Measurements from ENCODE around the gene SRM.
"Not testable (repeated sequence)": the region's sequence is repeated elsewhere in the genome, so short reads cannot be mapped to it uniquely, and the experiment has no call there.

SRM gene

DNA sequence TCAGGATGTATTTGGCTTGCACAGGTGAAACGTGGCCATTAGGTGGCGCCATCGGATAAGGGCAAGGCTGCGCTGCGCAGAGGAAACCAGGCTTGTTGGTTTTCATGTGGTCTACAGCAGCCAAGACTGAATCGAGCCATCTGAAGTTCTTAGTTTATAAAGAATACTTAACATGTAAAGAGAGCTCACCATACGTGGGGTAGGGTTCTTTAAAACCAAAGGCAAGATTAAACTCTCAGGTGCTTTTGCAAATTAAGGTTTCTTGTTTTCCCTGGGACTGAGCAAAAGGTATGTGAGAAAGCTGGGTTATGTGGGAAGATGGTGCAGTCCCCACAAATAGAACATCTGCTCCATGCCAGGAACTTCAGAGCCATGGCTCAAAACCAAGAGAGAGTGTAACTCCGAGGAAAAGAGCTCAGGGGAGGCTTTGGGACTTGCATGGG is 22.1 kb downstream of the SRM start:
- no peak for TF ChIP-seq EZH2 (IDR thresholded peaks at IDR 0.05; ENCODE audit: borderline replicate concordance, low read length)
- TF ChIP-seq, protein P1, sequence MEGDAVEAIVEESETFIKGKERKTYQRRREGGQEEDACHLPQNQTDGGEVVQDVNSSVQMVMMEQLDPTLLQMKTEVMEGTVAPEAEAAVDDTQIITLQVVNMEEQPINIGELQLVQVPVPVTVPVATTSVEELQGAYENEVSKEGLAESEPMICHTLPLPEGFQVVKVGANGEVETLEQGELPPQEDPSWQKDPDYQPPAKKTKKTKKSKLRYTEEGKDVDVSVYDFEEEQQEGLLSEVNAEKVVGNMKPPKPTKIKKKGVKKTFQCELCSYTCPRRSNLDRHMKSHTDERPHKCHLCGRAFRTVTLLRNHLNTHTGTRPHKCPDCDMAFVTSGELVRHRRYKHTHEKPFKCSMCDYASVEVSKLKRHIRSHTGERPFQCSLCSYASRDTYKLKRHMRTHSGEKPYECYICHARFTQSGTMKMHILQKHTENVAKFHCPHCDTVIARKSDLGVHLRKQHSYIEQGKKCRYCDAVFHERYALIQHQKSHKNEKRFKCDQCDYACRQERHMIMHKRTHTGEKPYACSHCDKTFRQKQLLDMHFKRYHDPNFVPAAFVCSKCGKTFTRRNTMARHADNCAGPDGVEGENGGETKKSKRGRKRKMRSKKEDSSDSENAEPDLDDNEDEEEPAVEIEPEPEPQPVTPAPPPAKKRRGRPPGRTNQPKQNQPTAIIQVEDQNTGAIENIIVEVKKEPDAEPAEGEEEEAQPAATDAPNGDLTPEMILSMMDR (IDR thresholded peaks at IDR 0.05; ENCODE audit: low read length): peak; percentile 99
- Histone ChIP-seq H4K20me1 (ENCODE audit: insufficient read depth, low read length) (no peaks in the 10 kb centered on the region), H3K4me2 (ENCODE audit: low read length) (no peak overlapping the region), H3K9me3 (ENCODE audit: low read length) (no peaks in the 10 kb centered on the region), H3K79me2 (ENCODE audit: insufficient read depth, low read length) (no peaks in the 10 kb centered on the region), H3K4me1 (ENCODE audit: insufficient read depth, low read length, severe bottlenecking) (no peaks in the 10 kb centered on the region), H3F3A (ENCODE audit: insufficient read depth, low read length) (no peaks in the 10 kb centered on the region), H3K9ac (ENCODE audit: low read length) (no peak overlapping the region), H2AFZ (ENCODE audit: low read length) (no peak overlapping the region), H3K27ac (ENCODE audit: low read depth, low read length, poor library complexity, severe bottlenecking) (no peak overlapping the region), H3K9me2 (ENCODE audit: low read depth, low read length) (no peaks in the 10 kb centered on the region), H3K4me3 (ENCODE audit: low read depth, low read length, poor library complexity, severe bottlenecking) (no peak overlapping the region), H3K36me3 (ENCODE audit: insufficient read depth, low read length) (no peaks in the 10 kb centered on the region), H3K27me3 (ENCODE audit: insufficient read depth, low read length) (no peaks in the 10 kb centered on the region)

GRCh38 chr1:11037019-11037739 is 22.6 kb downstream of the SRM start:
- H3K4me2 ChIP-seq (ENCODE audit: low read length); H4K20me1 ChIP-seq (ENCODE audit: insufficient read depth, low read length); H3K27me3 ChIP-seq (ENCODE audit: insufficient read depth, low read length); H3F3A ChIP-seq (ENCODE audit: insufficient read depth, low read length); H3K79me2 ChIP-seq (ENCODE audit: insufficient read depth, low read length); H3K36me3 ChIP-seq (ENCODE audit: insufficient read depth, low read length); H3K9ac ChIP-seq (ENCODE audit: low read length); H3K4me1 ChIP-seq (ENCODE audit: insufficient read depth, low read length, severe bottlenecking); H2AFZ ChIP-seq (ENCODE audit: low read length); H3K27ac ChIP-seq (ENCODE audit: low read depth, low read length, poor library complexity, severe bottlenecking); H3K9me3 ChIP-seq (ENCODE audit: low read length); H3K4me3 ChIP-seq (ENCODE audit: low read depth, low read length, poor library complexity, severe bottlenecking); H3K9me2 ChIP-seq (ENCODE audit: low read depth, low read length): not testable (repeated sequence)

GRCh38 chr1:11031624-11032262 is 28.1 kb downstream of the SRM start:
- Histone ChIP-seq H3K27ac (ENCODE audit: low read depth, low read length, poor library complexity, severe bottlenecking) (no peak overlapping the region), H3F3A (ENCODE audit: insufficient read depth, low read length) (no peaks in the 10 kb centered on the region), H3K27me3 (ENCODE audit: insufficient read depth, low read length) (no peaks in the 10 kb centered on the region), H3K79me2 (ENCODE audit: insufficient read depth, low read length) (no peaks in the 10 kb centered on the region), H3K9me3 (ENCODE audit: low read length) (no peaks in the 10 kb centered on the region), H3K4me1 (ENCODE audit: insufficient read depth, low read length, severe bottlenecking) (no peaks in the 10 kb centered on the region), H3K4me3 (ENCODE audit: low read depth, low read length, poor library complexity, severe bottlenecking) (no peak overlapping the region), H3K9ac (ENCODE audit: low read length) (no peak overlapping the region), H4K20me1 (ENCODE audit: insufficient read depth, low read length) (no peaks in the 10 kb centered on the region), H3K36me3 (ENCODE audit: insufficient read depth, low read length) (peaks cover 22% of the 10 kb centered on the region), H3K9me2 (ENCODE audit: low read depth, low read length) (no peaks in the 10 kb centered on the region), H2AFZ (ENCODE audit: low read length) (no peak overlapping the region), H3K4me2 (ENCODE audit: low read length) (no peak overlapping the region)
- TF ChIP-seq, protein P1 (IDR thresholded peaks at IDR 0.05; ENCODE audit: low read length): no peak
- no peak for TF ChIP-seq EZH2 (IDR thresholded peaks at IDR 0.05; ENCODE audit: borderline replicate concordance, low read length)
